AG09309 (cell line): Measurements from ENCODE around the gene APCDD1L.

ENCODE experiments used
- DNase-seq: peaks from one replicate; pipeline ENCODE4 v3.0.0-alpha.2; 2010; ENCODE audit warnings: low read depth
- H3K4me3 ChIP-seq: 2 replicates; pipeline ENCODE4 v1.5.1; 2011; ENCODE audit warnings: mild to moderate bottlenecking, low read depth, low read length, moderate library complexity; ENCODE audit not compliant: control insufficient read depth
- TF ChIP-seq, protein P1 (sequence below): IDR thresholded peaks from 2 replicates; pipeline ENCODE4 v1.5.1; 2011; ENCODE audit warnings: mild to moderate bottlenecking, low read depth, low read length, inconsistent platforms; ENCODE audit not compliant: insufficient read depth, control insufficient read depth; ENCODE audit errors: missing control alignments

APCDD1L gene

DNA sequence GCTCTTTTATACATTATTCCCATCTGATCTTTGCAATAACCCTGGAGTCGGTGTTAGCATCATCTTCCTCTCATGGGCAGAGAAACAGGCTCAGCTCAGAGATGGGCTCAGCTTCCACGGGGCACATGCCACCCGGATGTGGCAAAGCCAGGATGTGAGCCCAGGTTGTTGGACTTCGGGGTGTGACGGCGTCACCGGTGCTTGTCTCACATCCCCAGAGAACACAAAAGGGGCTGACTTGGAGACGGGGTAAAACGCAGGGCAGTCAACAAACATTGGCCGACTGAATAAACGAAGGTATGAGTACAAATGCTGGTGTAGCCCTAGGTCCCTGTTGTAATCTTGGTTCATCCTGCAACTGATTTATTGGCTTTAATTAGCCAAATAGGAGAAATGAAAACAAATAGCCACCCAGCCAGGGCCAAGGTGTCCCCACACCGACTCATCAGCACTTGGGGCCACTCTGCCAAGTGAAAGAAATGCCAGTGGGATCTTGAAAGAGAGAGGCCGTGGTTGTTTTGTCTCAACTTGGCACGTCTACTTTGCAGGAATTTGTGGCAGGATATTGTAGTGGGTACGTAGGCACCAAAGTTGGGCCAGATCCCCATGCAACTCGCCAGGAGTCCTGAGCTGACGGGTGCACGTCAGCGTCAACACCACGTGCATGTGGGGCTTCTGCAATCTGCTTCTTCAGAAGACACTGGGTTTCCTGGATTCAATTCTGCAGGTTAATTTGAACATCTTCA, 42.8 kb downstream of the APCDD1L start:
- TF ChIP-seq, protein P1, sequence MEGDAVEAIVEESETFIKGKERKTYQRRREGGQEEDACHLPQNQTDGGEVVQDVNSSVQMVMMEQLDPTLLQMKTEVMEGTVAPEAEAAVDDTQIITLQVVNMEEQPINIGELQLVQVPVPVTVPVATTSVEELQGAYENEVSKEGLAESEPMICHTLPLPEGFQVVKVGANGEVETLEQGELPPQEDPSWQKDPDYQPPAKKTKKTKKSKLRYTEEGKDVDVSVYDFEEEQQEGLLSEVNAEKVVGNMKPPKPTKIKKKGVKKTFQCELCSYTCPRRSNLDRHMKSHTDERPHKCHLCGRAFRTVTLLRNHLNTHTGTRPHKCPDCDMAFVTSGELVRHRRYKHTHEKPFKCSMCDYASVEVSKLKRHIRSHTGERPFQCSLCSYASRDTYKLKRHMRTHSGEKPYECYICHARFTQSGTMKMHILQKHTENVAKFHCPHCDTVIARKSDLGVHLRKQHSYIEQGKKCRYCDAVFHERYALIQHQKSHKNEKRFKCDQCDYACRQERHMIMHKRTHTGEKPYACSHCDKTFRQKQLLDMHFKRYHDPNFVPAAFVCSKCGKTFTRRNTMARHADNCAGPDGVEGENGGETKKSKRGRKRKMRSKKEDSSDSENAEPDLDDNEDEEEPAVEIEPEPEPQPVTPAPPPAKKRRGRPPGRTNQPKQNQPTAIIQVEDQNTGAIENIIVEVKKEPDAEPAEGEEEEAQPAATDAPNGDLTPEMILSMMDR = no peak
- no peak for DNase-seq
- H3K4me3 ChIP-seq = no peak overlapping the region

DNA sequence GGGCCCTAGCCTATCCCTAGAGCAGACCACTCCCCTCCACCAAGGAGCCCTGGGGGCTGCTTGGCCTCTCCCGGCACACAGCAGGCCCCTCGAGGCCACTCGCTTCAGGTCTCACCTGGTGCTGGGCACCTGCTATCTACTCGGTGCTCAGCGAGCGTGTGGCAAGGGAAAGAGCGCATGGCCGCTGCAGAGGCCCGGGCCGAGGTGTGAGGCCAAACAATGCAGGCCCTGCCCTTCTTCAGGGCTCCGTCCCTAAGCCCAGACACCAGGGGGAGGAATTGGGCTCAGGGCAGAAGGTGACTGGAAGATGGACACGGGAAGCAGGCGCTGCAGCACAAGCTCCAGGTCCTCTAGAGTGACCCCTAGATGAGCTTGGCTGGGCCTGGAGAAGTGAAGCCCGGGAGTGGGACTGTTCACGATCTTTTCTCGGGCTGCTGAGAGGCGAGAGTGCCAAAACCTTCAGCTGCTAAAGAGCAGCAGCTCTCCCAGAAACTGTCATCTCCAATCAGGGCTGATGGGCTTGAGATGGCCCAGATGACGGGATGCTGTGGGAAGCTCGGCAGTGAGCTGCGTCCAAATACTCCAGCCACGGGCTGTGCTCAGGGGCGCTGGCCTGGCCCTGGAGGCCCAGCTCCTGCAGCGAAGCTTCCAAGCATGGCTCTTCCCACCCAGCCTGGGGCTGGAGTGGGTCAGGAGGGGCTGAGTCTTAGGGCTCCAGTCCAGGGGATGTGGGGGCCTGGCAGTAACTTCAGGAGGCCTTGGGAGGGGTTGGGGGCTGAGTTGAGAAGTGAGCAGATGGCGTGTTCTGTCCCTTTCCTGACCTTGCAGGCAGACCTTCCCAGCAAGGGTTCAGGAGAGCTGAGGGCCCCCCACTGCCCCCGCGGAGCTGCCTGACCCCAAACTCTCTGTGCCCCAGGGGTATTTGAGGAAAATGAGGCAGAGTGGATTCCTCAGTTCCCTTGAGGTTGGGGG, 43.7 kb downstream of the APCDD1L start:
- DNase-seq = no peak
- H3K4me3 ChIP-seq = no peak overlapping the region
- TF ChIP-seq, protein P1 = no peak

DNA sequence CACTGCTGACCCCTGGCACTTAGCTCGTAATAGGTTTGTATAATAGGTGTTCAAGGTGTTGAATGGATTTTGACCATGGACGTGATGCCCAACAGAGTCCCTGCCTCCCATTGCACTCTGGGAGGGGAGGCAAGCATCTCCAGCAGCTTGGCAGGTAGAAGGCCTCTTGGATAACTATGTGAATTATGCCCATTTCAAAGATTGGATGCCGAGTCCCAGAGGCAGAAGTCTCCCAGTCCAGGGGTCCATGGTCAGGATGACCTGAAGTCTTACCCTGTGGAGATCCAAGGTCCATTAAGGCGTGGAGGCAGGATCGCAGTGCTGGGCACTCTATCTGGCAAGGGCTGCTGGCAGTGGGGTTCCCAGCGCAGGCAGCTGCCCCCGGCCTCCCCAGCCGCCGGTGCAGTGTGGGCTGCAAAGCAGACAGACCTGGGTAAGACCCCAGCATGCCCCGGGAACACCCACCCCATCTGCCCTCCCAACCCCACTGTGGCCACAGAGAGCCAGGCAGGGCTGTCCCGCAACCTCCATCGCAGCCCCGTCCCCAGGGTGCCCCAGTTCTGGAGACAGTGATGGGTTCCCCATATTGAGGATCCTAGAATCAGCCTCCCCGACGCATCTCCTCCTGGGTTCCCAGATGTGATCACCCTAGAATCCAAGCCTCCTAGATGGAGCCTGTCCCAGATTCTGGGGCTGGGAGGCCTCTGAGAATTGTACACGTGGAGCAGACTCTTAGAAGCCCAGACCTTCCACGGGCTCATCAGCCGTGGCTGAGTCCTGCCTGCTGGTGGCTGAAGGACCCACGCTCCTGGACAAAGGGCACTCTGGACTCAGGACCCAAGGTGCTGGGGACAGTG, 44.6 kb downstream of the APCDD1L start:
- DNase-seq = no peak
- TF ChIP-seq, protein P1 = no peak
- no peak overlapping the region for H3K4me3 ChIP-seq

DNA sequence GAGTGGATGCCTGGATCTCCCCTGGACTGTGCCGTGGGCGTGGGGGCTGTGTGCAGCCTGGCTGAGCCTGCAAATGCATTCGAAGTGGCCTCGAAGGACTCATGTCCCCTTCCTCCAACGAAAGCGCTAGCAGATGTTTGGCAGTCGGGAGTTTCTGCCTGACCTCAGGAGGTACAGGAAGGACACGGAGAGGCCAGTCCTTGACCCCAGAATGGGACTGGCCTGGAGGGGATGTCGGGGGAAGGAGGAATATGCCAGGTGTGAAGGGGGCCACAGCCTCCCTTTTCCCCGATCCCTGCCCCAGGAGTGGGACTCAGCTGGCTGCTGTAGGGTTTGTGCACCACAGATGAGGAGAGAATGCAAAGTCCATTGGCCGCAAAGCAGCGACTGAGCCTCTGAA, 45.6 kb downstream of the APCDD1L start:
- no peak for DNase-seq
- TF ChIP-seq, protein P1 = no peak

DNA sequence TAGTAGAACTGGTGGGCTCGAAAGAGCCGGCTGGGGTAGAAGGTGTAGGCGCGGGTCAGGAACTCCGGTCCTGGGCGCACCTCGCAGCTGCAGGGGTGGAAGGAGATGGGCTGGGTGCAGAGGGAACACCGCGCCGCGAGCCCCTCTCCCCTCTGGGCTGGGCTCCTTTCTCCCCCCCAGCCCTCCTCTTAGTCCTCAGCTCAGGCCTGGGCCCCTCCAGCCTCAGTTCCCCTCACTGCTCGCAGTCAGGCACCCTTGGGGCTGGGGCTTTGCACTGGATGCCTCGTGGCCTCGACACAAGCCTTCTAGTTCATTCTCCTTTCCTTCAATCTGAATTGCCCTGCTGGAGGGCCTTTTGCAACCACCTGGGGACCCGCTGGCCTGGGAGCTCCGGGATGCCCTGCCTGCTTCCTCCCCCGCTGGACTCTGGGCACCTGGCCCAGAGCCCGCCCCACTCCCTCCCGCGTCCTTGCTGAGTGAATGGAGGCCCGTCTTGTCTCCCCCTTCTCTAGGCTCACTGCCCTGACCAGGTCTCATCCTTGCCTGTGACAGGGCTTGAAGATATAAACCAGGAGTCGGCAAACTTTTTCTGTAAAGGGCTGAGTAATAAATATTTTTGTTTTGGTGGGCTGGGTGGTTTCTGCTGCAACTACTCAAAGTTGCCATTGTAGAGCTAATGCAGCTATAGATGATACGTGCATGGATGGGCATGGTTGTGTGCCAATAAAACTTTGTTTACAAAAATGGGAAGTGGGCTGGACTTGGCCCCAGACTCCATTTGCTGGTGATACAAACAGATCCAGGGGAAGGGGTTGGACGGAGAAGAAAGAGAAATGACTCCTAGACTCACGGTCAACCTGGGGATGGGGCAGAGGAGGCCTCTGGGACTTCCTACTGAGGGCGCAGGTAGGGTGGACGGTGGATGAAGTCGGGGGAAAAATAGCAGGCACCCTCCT, 47.3 kb downstream of the APCDD1L start:
- no peak overlapping the region for H3K4me3 ChIP-seq
- no peak for DNase-seq
- TF ChIP-seq, protein P1 = no peak

More for the DNA sequence above, 45.6 kb downstream of the APCDD1L start:
- no peak overlapping the region for H3K4me3 ChIP-seq
